GM12878 (cell line): ENCODE measurements around the gene RNF11. TPM values are rescaled to one million over a fixed set of nuclear protein-coding genes. Genes with fewer than 3 reads are reported as not detected.

Experiments used
- BMI1 ChIP-seq: fragments of 450-650 bp; IDR thresholded peaks from 2 replicates; pipeline ENCODE4 v1.6.1; 2016; ENCODE audit warnings: mild to moderate bottlenecking, moderate library complexity, borderline replicate concordance
- CBFB ChIP-seq: IDR thresholded peaks from 2 replicates; pipeline ENCODE4 v1.6.1; 2016; ENCODE audit warnings: antibody characterized with exemption, low read depth
- CEBPB ChIP-seq, 2 experiments: fragments of 150-350 bp in 1 of 2; IDR thresholded peaks; 2 replicates each; pipeline ENCODE4 v1.6.1; 2012 to 2014; ENCODE audit warnings: low read depth in 2 of 2, low read length in 2 of 2, borderline replicate concordance in 1 of 2, inconsistent platforms in 1 of 2
- E2F4 ChIP-seq: IDR thresholded peaks from 2 replicates; pipeline ENCODE4 v1.6.1; 2012; ENCODE audit warnings: low read depth, low read length, improper control_type of control experiment
- EGR1 ChIP-seq, 2 experiments: IDR thresholded peaks; 1 replicate in 1 of 2; 2 replicates in 1 of 2; pipeline ENCODE4 v1.6.1; 2011 to 2012; ENCODE audit warnings: low read depth in 2 of 2, low read length in 2 of 2, borderline replicate concordance in 1 of 2, mild to moderate bottlenecking in 1 of 2, moderate library complexity in 1 of 2
- FOXK2 ChIP-seq: fragments of 450-650 bp; IDR thresholded peaks from 2 replicates; pipeline ENCODE4 v1.6.1; 2017; ENCODE audit warnings: mild to moderate bottlenecking, moderate library complexity
- GABPA ChIP-seq: IDR thresholded peaks from 2 replicates; pipeline ENCODE4 v1.6.1; 2014; ENCODE audit warnings: antibody characterized with exemption, low read depth, mild to moderate bottlenecking, inconsistent platforms
- GATAD2B ChIP-seq: fragments of 450-650 bp; conservative IDR thresholded peaks from 2 replicates; pipeline ENCODE4 v1.6.1; 2017; ENCODE audit warnings: low read depth, mild to moderate bottlenecking, moderate library complexity
- HDAC6 ChIP-seq: fragments of 200-600 bp; sonication (generic); IDR thresholded peaks from one replicate; pipeline ENCODE4 v1.8.0; 2017; ENCODE audit warnings: antibody characterized with exemption; ENCODE audit not compliant: unreplicated experiment
- JUND ChIP-seq: IDR thresholded peaks from 2 replicates; pipeline ENCODE4 v1.6.1; 2012; ENCODE audit warnings: low read depth, mild to moderate bottlenecking, low read length, improper control_type of control experiment, moderate library complexity
- KDM1A ChIP-seq: fragments of 200-600 bp; sonication (generic); IDR thresholded peaks from 2 replicates; pipeline ENCODE4 v1.6.1; 2016; ENCODE audit warnings: borderline replicate concordance
- MLLT1 ChIP-seq: fragments of 450-650 bp; IDR thresholded peaks from 2 replicates; pipeline ENCODE4 v1.6.1; 2016; ENCODE audit warnings: mild to moderate bottlenecking
- MXI1 ChIP-seq: fragments of 150-350 bp; IDR thresholded peaks from 2 replicates; pipeline ENCODE4 v1.6.1; 2011; ENCODE audit warnings: low read depth, mild to moderate bottlenecking, inconsistent platforms, low read length, improper control_type of control experiment
- PAX5 ChIP-seq: IDR thresholded peaks from 2 replicates; pipeline ENCODE4 v1.6.1; 2011; ENCODE audit warnings: low read depth, low read length, borderline replicate concordance
- PML ChIP-seq: IDR thresholded peaks from 2 replicates; pipeline ENCODE4 v1.6.1; 2012; ENCODE audit warnings: low read length, inconsistent platforms
- POLR2A ChIP-seq: IDR thresholded peaks from 2 replicates; pipeline ENCODE4 v1.6.1; 2011; ENCODE audit warnings: low read depth, mild to moderate bottlenecking, low read length
- SREBF2 ChIP-seq: IDR thresholded peaks from 2 replicates; pipeline ENCODE4 v1.6.1; 2012; ENCODE audit warnings: mild to moderate bottlenecking, low read length
- SRF ChIP-seq, 2 experiments: IDR thresholded peaks; 2 replicates each; pipeline ENCODE4 v1.6.1; 2011; ENCODE audit warnings: low read depth in 2 of 2, low read length in 2 of 2, mild to moderate bottlenecking in 1 of 2, moderate library complexity in 1 of 2
- TBL1XR1 ChIP-seq: IDR thresholded peaks from 2 replicates; pipeline ENCODE4 v1.6.1; 2012; ENCODE audit warnings: low read depth, low read length, improper control_type of control experiment
- YBX1 ChIP-seq: fragments of 450-650 bp; IDR thresholded peaks from 2 replicates; pipeline ENCODE4 v1.6.1; 2016; ENCODE audit warnings: antibody characterized with exemption
- ZNF207 ChIP-seq: fragments of 450-650 bp; IDR thresholded peaks from 2 replicates; pipeline ENCODE4 v1.6.1; 2014; ENCODE audit warnings: antibody characterized with exemption, mild to moderate bottlenecking, borderline replicate concordance
- ZNF274 ChIP-seq: IDR thresholded peaks from one replicate; pipeline ENCODE4 v1.8.0; 2011; ENCODE audit not compliant: insufficient read length, insufficient read depth
- polyA plus RNA-seq, 11 experiments: library from polyadenylated mRNA; depleted of rRNA in 4 of 11; unstranded in 6 of 11; stranded (reverse) in 5 of 11; fragments of >200 nt; fragmentation: Nextera tagmentation in 4 of 11; fragmentation: Illumina TruSeq in 1 of 11; extraction: Ambion mirVana in 4 of 11; extraction: Trizol in 1 of 11; gene quantifications; 1 replicate in 1 of 11; 2 replicates in 10 of 11; pipeline versions ENCODE4 v1.2.1 to v1.2.3, GENCODE V29; 2011 to 2016; ENCODE audit warnings: inconsistent platforms in 2 of 11, missing spikeins in 2 of 11, low read depth in 1 of 11
- total RNA-seq, 4 experiments: library from RNA; depleted of rRNA in 3 of 4; stranded (reverse); fragments of >200 nt in 3 of 4; fragmentation: Illumina TruSeq in 1 of 4; extraction: Trizol in 1 of 4; gene quantifications; 2 replicates each; pipeline versions ENCODE4 v1.2.1 to v1.2.3, GENCODE V29; 2013 to 2021
- TF ChIP-seq, protein P1 (sequence below): fragments of 450-650 bp; IDR thresholded peaks from 2 replicates; pipeline ENCODE4 v1.6.1; 2017; ENCODE audit warnings: mild to moderate bottlenecking, moderate library complexity
- TF ChIP-seq, protein P2 (sequence below): IDR thresholded peaks from 2 replicates; pipeline ENCODE4 v1.6.1; 2011; ENCODE audit warnings: mild to moderate bottlenecking, low read depth, low read length, moderate library complexity; ENCODE audit not compliant: insufficient replicate concordance

RNF11 gene
- total and polyA plus RNA-seq, 10 of the 15 experiments (the other 5 are each of a cell fraction or from before 2014, with no cell fraction given), result 9.5 to 43.6 (median 32.3) TPM

GRCh38 chr1:51235673-51236530 lies at the start of gene RNF11 (continued):
- TF ChIP-seq GATAD2B (peak; percentile 70), MXI1 (peak; percentile 76), CBFB (no peak), PAX5 (no peak; the same call in 1 of the 2 replicates), HDAC6 (no peak), GABPA (no peak), CEBPB (IDR thresholded peaks at IDR 0.05; ENCODE audit: borderline replicate concordance in 1 of 2, low read depth in 2 of 2, low read length in 2 of 2) (no peak), YBX1 (no peak), JUND (no peak), EGR1 (IDR thresholded peaks at IDR 0.05; ENCODE audit: borderline replicate concordance in 1 of 2, low read depth in 2 of 2, low read length in 2 of 2) (peak; percentile 48 to 90; a peak in 2 of 3 replicates), E2F4 (no peak), MLLT1 (0 out of 2 replicates have a peak, but pooled peaks have one; percentile 19), TBL1XR1 (peak; percentile 20; the same call in 1 of the 2 replicates), SRF (IDR thresholded peaks at IDR 0.05; ENCODE audit: low read depth in 2 of 2, low read length in 2 of 2) (no peak), ZNF274 (no peak), POLR2A (peak; percentile 92), SREBF2 (no peak), KDM1A (no peak), FOXK2 (no peak), PML (0 out of 2 replicates have a peak, but pooled peaks have one; percentile 31), BMI1 (no peak), ZNF207 (no peak)
- TF ChIP-seq, protein P1, sequence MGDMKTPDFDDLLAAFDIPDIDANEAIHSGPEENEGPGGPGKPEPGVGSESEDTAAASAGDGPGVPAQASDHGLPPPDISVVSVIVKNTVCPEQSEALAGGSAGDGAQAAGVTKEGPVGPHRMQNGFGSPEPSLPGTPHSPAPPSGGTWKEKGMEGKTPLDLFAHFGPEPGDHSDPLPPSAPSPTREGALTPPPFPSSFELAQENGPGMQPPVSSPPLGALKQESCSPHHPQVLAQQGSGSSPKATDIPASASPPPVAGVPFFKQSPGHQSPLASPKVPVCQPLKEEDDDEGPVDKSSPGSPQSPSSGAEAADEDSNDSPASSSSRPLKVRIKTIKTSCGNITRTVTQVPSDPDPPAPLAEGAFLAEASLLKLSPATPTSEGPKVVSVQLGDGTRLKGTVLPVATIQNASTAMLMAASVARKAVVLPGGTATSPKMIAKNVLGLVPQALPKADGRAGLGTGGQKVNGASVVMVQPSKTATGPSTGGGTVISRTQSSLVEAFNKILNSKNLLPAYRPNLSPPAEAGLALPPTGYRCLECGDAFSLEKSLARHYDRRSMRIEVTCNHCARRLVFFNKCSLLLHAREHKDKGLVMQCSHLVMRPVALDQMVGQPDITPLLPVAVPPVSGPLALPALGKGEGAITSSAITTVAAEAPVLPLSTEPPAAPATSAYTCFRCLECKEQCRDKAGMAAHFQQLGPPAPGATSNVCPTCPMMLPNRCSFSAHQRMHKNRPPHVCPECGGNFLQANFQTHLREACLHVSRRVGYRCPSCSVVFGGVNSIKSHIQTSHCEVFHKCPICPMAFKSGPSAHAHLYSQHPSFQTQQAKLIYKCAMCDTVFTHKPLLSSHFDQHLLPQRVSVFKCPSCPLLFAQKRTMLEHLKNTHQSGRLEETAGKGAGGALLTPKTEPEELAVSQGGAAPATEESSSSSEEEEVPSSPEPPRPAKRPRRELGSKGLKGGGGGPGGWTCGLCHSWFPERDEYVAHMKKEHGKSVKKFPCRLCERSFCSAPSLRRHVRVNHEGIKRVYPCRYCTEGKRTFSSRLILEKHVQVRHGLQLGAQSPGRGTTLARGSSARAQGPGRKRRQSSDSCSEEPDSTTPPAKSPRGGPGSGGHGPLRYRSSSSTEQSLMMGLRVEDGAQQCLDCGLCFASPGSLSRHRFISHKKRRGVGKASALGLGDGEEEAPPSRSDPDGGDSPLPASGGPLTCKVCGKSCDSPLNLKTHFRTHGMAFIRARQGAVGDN, result peak; percentile 87
- TF ChIP-seq, protein P2, sequence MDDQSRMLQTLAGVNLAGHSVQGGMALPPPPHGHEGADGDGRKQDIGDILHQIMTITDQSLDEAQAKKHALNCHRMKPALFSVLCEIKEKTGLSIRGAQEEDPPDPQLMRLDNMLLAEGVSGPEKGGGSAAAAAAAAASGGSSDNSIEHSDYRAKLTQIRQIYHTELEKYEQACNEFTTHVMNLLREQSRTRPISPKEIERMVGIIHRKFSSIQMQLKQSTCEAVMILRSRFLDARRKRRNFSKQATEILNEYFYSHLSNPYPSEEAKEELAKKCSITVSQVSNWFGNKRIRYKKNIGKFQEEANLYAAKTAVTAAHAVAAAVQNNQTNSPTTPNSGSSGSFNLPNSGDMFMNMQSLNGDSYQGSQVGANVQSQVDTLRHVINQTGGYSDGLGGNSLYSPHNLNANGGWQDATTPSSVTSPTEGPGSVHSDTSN, result peak; percentile 43
